Anterior cingulate cortex (tissue), 58 donors: ENCODE results near the gene TECTA.

Experiments
- DNase-seq, 58 donors: peaks; one replicate each; lab custom pipeline; 2025; lab: John Stamatoyannopoulos, UW

TECTA gene, protein sequence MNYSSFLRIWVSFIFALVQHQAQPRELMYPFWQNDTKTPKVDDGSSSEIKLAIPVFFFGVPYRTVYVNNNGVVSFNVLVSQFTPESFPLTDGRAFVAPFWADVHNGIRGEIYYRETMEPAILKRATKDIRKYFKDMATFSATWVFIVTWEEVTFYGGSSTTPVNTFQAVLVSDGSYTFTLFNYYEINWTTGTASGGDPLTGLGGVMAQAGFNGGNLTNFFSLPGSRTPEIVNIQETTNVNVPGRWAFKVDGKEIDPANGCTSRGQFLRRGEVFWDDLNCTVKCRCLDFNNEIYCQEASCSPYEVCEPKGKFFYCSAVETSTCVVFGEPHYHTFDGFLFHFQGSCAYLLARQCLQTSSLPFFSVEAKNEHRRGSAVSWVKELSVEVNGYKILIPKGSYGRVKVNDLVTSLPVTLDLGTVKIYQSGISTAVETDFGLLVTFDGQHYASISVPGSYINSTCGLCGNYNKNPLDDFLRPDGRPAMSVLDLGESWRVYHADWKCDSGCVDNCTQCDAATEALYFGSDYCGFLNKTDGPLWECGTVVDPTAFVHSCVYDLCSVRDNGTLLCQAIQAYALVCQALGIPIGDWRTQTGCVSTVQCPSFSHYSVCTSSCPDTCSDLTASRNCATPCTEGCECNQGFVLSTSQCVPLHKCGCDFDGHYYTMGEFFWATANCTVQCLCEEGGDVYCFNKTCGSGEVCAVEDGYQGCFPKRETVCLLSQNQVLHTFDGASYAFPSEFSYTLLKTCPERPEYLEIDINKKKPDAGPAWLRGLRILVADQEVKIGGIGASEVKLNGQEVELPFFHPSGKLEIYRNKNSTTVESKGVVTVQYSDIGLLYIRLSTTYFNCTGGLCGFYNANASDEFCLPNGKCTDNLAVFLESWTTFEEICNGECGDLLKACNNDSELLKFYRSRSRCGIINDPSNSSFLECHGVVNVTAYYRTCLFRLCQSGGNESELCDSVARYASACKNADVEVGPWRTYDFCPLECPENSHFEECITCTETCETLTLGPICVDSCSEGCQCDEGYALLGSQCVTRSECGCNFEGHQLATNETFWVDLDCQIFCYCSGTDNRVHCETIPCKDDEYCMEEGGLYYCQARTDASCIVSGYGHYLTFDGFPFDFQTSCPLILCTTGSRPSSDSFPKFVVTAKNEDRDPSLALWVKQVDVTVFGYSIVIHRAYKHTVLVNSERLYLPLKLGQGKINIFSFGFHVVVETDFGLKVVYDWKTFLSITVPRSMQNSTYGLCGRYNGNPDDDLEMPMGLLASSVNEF (N-terminal part only)

DNA sequence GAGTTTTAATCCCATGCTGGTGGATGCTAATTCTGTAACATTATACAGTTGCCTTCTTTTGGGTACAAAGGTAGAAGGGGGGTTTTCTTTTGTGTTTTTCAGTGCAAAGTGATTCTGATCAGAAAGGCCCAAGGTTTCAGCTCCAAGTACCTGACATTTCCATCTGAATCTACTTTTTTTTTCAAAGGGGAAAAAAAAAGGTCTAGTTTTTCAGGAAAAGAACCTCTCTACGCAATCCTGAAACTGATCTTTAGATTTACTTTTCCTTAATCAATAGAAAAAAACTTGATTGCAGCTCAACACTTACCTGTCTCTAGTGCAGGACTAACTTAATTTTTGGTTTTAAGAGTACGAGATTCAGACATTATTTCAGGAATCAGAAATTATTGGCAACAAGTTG, at the start of gene TECTA:
TECTA (plus strand) TSS at position 301 of the 400 bp plus-strand sequence. CDS start 1,423 bp downstream, outside the sequence.
- DNase-seq: no peak

DNA sequence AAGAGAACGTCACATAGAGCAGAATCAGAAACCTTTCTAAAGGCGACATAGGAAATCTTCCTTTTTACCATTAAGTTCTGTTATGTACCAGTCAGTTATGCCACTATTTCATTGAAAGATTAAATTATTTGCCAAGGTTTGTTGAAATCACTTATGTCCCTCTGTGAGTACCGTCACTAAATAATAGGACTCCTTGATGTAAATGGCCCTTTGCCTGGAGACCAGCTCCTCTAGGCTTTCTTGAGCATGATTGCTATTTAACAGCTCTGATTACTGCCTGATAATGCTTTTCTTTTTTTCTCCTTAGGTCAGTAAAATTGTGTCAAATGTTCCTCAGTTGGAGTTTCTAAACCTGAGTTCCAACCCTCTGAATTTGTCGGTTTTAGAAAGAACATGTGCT, 47.8 kb upstream of the TECTA start:
- no peak for DNase-seq

DNA sequence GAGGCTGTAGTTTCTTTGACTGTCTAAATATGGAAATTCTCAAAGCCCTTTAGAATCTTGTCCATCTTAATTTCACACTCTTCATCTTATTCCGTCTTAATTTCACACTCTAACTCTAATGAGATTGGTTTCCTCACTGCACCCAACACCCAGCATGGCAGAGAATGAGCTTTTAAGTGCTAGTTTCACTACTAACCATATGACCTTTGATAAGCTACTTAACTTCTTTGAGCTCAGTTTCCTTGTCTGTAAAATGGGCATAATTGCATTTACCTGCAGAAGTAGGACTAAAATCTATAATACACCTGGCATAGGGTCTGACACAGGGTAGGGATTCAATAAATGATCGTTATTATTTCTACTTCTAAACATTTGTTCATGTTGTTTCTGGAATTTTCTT, 46.8 kb upstream of the TECTA start:
- DNase-seq: no peak

DNA sequence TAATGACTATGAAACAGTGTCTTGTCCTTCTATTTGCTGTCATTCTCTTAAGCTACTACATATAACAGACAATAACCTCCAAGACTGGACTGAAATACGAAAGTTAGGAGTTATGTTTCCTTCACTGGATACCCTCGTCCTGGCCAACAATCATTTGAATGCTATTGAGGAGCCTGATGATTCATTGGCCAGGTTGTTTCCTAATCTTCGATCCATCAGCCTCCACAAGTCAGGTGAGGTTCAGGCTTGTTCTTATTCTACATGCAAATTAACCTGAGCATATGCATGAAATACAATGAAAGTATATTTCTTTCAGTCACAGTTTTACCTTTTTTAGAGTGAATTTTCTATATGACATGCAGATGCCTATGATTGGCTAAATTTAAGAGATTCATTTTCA, 46.0 kb upstream of the TECTA start:
- DNase-seq: no peak

DNA sequence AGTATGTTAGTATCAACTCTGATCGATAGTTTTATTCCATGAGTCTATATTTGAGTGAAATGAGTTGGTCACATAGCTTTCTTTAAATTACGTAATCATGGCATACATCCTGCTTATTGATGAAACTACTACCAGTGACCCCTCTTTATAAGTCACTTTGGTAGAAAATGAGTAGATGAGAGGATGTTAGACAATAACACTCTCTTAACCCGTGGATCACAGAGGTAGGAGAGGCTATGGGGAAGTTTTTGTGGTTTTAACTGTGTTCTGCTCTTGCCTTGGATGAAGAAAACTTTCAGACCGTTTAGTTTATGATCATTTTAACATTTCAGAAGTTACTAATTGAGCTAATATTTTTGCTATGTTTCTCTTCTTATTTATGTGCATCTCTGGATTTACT, 43.1 kb upstream of the TECTA start:
- no peak for DNase-seq

DNA sequence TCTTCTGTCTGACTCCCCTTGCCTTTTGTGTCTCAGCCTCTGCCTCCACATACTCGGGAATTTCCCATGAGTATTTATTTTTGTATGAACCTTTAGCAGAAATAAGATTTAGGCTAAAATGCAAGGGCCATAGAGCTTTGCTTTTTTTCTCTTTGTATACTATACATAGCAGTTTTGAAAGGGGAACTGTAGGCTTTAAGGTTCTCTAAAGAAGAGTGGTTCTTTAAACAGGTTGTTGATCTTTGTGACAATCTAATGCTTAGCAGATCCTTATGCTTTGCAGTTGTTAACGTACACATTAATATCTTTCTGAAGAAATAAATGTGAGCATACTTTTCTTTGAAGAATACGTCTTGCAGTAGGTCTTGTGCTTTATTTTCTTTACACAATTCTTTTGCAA, 42.1 kb upstream of the TECTA start:
- no peak for DNase-seq

DNA sequence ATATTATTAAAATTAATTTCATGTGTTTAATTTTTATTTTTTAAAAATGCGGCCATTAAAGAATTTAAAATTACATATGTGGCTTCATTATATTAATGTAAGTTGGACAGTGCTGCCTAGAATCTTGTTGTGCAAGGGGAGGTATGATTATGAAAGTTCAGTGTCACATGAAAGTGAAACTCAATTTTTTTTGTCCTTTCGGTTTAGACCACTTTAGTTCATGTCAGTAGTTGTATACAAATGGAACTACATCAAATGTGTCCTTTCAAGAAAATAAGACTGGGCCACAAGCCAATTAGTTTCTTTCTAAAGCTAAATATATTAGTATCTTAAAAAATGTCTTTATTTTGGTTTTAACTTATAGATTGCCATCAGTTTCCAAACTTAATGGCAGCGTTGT, 41.4 kb upstream of the TECTA start:
- DNase-seq: no peak

DNA sequence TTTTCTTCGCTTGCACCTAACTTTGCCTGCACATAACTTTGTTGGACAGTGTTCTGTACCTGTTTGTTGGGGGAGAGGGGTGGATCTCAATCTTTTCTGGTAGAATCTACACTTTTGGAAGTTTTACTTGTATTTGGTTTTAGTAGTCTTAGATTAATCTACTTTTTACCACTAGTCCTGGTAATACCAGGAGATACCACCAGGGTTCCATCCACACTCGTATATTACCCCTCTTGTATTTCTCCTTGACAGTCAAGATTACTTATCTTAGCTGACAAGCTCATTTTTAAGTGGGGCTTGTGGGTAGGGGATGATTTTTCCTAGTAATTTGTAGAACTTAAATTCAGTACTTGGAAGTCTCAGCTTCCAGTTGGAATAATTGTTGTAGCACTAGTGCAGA, 37.3 kb upstream of the TECTA start:
- DNase-seq: no peak

DNA sequence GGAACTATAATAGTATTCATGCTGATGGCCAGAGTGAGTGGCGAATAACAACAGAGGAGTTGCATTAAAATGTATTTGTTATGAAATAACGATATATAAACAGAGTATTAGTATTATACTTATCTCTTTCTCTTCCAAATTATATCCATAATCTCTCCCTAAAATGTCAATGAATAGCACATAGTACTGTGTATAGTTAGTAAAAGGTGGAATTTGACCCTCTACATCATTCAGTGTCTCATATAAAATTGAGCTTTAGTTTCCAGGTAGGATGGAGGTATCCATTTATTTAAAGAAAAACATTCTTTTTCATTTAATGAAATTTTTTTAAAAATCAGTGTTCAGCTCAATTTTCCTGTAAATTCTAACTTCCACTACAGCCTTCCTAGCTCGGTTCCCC, 34.4 kb upstream of the TECTA start:
- DNase-seq: no peak

DNA sequence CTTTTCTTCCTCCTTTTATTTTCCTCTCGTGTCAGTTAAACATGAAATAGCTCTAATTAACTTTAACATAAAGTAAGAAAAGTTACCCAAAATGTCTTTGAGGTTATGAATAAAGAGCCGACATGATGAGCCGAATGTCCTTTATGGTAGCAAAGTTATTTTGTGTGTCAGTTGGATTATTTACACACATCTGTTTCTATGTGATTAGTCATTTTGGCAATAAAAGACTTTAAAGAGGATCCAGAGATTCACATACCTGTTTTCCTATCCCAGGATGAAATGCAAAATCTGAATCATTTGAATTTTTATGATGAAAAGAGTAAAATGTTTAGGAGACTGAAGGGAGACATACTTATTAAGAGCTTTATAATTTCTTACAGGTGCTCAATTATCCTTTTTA, 34.0 kb upstream of the TECTA start:
- DNase-seq: no peak

DNA sequence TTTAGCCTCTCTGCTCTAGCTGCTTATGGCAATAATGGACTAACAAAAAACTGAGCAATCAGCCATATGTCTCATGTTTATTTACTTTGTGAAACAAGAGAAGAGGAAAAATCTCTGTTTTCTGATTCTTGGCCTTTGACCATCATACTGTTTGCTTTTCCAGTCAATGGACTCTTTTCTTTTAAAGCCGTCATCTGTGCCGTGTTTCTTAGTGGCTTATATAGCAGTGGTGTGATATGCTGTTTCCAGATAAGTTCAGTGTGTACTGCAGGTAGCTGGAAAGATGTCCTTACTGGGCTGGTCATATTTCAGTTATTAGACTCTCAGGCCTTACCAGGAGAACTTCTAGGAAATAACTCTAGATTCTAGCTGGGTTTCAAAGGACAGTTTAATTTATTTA, 33.6 kb upstream of the TECTA start:
- DNase-seq: no peak

DNA sequence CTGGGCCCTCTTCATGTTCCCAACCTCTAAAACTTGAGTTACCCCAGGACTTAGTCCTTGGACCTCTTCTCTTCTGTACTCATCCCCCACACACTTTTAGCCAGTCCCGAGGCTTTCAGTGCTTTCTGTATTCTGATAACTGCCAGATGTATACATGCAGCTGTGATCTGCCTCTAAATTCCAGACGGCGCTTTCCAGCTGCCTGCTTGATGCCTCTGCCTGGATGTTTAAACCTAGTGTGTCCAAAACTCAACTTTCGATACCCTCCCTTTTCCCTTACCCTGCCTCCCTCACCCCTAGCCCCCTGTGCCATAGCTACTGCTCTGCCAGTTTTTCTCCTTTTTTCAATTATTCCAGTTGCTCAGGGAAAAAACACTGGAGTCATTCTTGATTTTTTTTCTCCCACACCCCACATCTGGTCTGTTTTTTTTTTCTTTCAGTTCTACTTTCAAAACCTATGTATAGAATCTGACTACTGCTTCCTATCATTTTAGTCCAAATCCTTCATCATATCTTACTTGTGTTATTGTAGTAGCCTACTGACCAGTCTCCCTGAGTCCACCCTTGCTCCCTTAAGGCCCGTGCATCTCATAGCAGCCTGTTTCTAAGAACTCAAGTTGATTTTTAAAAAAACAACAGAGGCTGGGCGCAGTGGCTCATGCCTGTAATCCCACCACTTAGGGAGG, 32.9 kb upstream of the TECTA start:
- no peak for DNase-seq

DNA sequence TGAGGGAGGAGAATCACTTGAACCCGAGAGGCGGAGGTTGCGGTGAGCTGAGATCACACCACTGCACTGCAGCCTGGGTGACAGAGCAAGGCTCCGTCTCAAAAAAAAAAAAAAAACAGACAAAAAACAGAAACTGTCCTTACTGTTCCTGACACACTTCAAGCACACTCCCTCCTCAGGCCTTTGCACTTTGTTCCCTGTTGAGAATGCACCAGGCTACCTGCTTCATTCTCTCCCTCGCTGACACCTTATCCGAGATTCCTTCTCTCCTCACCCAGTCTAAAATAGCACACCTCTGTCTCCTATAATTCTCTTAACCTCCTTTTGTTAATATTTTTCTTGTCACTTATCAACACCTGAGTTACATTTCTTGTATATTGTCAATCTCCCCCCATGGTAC, 32.3 kb upstream of the TECTA start:
- DNase-seq: no peak

DNA sequence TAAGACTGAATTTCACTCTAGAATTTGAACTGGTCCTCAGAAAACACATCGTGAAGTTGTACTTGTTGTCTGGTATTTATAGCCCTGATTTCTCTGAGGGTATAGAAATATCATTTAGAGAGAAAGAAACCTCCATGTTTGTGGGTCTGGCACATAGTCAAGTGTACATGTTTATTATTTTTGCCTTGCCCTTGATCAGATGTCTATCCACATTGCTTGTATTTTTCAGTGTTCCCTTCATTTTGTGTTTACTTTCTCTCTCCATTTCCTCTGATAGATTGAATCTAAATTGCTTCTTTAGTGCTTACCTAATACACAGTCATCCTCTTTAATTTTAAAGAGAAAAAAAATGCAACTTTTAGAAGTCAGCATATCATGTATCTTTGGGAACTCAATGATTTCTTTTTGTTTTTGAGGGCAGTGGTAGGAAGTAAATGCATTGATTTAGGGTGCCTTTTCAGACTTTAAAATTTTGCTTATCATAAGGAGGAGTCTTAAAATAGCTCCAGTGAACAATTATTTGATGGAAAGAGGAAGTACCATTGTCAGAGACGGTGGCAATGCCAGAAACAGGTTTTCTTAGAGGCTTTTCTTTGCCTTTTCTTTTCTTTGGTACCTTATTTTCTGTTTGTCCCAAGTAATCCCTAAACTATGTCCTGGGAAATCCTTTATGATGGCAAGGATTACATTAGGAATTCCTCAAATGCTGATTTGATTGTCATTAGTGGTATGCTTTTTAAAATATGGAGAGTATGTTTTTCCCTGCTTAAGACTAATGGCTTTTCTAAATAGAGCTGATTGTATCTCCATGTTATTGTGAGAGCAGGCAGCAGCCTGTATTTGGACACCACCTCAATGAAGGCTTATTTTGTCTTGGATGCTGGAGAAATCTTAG, 29.8 kb upstream of the TECTA start:
- no peak for DNase-seq

DNA sequence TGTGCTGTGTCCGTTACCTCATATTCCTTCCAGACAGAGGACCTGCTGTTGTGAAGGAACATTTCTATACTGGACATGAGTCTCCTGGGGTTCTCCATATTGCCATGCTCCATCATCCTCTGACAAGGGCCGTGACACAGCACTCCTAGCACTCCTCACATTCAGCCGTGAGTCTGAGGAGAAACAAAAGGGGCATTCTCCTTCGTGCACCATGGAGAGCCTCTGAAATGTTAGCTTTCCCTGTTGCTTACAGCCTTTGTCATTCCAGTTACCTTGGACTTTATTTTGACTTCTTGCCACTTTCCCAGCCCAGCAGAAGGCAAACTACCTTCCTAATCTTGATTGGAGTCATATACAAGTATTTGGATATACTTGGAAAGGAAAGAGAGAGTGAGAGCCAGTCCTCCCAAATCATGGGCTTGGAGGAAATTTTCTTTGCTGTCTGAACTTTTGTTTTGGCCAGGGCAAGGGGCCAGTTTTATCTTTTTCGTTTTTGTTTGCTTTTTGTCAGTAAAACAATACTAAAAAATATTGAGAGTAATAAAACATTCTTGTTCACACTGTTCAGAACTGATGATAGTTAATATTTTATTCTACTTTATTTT, 29.1 kb upstream of the TECTA start:
- DNase-seq: peak in 17 of 58 donors; percentile 5 to 52 (median 19)

DNA sequence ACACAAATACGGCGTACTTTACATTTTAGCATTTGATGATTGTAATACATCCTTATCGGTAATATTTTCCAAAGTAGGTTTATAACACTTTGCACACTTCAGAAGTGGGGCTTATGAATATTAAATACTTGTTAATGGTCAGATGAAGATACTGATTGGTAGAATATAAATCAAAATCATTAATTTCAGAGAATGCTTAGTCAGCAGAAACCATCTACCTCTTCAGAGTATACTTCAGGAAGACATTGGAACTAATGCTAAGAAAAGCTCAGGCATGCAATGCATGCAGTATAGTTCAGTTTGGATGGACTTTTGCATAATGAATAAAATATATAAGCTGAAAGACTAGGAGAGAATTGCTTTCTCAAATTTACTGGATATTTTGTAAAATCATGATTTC, 19.7 kb upstream of the TECTA start:
- no peak for DNase-seq

DNA sequence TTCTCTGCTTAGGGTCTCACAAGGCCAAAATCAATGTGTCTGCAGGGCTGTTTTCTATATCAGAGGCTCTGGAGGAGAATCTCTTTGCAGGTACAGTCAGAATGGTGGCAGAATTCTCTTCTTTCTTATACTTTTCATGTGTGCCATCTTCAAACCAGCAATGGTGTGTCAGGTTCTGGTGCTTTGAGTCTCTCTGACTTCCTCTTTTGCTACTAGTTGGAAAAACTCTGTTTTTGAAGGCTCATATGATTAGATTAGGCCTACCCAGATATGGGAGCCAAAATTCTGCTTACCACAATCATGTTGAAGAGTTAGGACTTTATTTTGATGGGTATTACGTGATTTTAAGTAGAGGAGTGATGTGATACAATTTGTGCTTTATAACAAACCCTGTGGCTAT, 18.8 kb upstream of the TECTA start:
- no peak for DNase-seq

DNA sequence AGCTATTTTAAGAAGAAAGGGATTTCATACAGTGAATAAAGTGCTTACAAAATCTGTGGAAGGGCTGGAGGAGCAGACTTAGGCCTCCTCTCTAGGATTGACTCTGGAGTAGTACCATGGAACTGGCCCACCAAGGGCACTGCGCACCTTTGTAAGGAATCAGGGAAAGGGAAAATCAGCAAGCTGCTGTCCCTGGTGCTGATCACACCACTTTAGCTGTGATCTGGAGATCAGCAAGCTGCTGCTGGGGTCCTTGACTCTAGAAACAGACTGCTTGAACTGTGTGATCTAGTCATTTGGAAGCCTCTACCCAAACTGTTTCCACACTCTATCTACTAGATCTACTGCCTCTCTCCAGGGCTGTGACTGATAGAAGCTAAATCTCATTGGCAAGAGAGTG, 18.4 kb upstream of the TECTA start:
- DNase-seq: no peak

DNA sequence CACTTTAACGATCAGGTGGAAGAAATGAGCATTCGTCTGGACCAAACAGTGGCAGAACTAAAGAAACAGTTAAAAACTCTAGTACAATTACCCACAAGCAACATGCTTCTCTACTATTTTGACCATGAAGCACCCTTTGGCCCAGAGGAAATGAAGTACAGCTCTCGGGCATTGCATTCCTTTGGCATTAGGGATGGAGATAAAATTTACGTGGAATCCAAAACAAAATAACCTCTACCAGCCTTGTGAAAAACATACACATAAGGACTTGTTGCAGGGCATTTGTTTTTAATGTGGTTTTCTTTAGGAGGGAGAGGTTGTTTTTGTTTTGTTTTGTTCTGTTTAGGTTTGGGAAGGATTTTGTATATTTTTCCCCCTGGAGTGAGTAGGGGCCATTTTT, 14.2 kb upstream of the TECTA start:
- no peak for DNase-seq
